KMS-11 (cell line): Measurements from ENCODE around the gene TET3.

Experiments
- H2AFZ ChIP-seq: fragments of 200-600 bp; sonication (generic); 2 replicates; pipeline ENCODE4 v1.6.1; 2016; ENCODE audit warnings: antibody characterized with exemption, mixed run types, low read depth
- H3K27ac ChIP-seq: fragments of 200-600 bp; sonication (generic); 2 replicates; pipeline ENCODE4 v1.6.1; 2016; ENCODE audit warnings: mild to moderate bottlenecking, mixed run types
- H3K27me3 ChIP-seq: fragments of 200-600 bp; sonication (generic); 2 replicates; pipeline ENCODE4 v1.6.1; 2017; ENCODE audit warnings: mild to moderate bottlenecking, low read depth, mixed run types, moderate library complexity; ENCODE audit not compliant: insufficient read depth
- H3K36me3 ChIP-seq: fragments of 200-600 bp; sonication (generic); 2 replicates; pipeline ENCODE4 v1.6.1; 2017; ENCODE audit warnings: mild to moderate bottlenecking, mixed run types; ENCODE audit not compliant: insufficient read depth
- H3K4me1 ChIP-seq: fragments of 200-600 bp; sonication (generic); 2 replicates; pipeline ENCODE4 v1.6.1; 2016; ENCODE audit warnings: mild to moderate bottlenecking, low read depth, mixed run types; ENCODE audit not compliant: poor library complexity, severe bottlenecking
- H3K4me2 ChIP-seq: fragments of 200-600 bp; sonication (generic); 2 replicates; pipeline ENCODE4 v1.7.0; 2016; ENCODE audit warnings: mild to moderate bottlenecking, mixed run types
- H3K4me3 ChIP-seq: fragments of 200-600 bp; sonication (generic); IDR thresholded peaks from 2 replicates; pipeline ENCODE4 v1.6.1; 2017; ENCODE audit warnings: low read depth, low read length, mixed read lengths; ENCODE audit not compliant: insufficient read depth
- H3K79me2 ChIP-seq: fragments of 200-600 bp; sonication (generic); 2 replicates; pipeline ENCODE4 v1.6.1; 2016; ENCODE audit warnings: low read depth, mixed run types; ENCODE audit not compliant: insufficient read depth
- H3K9ac ChIP-seq: fragments of 200-600 bp; sonication (generic); 2 replicates; pipeline ENCODE4 v1.6.1; 2016; ENCODE audit warnings: mild to moderate bottlenecking, mixed run types
- H4K20me1 ChIP-seq: fragments of 200-600 bp; sonication (generic); 2 replicates; pipeline ENCODE4 v1.6.1; 2016; ENCODE audit warnings: mild to moderate bottlenecking, mixed run types; ENCODE audit not compliant: insufficient read depth
- TF ChIP-seq, protein P1 (sequence below): fragments of 200-600 bp; sonication (generic); conservative IDR thresholded peaks from 2 replicates; pipeline ENCODE4 v1.6.1; 2017; ENCODE audit warnings: low read depth, mild to moderate bottlenecking, antibody characterized with exemption, low read length, moderate library complexity, mixed read lengths

The TET3 gene

DNA sequence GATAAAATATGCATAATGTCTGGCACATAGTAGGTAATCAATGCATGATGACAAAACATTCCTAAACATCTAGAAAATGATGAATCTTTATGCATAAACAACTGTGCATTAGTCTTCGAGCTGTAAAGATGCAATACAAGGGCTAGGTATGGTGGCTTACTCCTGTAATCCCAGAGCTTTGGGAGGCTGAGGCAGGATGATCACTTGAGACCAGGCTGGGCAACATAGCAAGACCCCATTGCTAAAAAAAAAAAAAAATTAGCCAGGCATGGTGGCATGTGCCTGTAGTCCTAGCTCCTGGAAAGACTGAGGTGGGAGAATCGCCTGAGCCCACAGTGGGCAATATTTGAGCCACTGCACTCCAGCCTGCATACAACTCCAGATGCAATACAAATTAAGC, 5.3 kb downstream of the TET3 start:
- H3K36me3 ChIP-seq, result no peaks in the 10 kb centered on the region
- no peak overlapping the region for H3K9ac ChIP-seq
- H3K4me2 ChIP-seq, result no peak overlapping the region
- H3K4me1 ChIP-seq, result peaks cover 28% of the 10 kb centered on the region
- H3K79me2 ChIP-seq, result peaks cover 81% of the 10 kb centered on the region
- no peak overlapping the region for H3K4me3 ChIP-seq
- TF ChIP-seq, protein P1, sequence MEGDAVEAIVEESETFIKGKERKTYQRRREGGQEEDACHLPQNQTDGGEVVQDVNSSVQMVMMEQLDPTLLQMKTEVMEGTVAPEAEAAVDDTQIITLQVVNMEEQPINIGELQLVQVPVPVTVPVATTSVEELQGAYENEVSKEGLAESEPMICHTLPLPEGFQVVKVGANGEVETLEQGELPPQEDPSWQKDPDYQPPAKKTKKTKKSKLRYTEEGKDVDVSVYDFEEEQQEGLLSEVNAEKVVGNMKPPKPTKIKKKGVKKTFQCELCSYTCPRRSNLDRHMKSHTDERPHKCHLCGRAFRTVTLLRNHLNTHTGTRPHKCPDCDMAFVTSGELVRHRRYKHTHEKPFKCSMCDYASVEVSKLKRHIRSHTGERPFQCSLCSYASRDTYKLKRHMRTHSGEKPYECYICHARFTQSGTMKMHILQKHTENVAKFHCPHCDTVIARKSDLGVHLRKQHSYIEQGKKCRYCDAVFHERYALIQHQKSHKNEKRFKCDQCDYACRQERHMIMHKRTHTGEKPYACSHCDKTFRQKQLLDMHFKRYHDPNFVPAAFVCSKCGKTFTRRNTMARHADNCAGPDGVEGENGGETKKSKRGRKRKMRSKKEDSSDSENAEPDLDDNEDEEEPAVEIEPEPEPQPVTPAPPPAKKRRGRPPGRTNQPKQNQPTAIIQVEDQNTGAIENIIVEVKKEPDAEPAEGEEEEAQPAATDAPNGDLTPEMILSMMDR, result no peak
- H2AFZ ChIP-seq, result no peak overlapping the region
- H4K20me1 ChIP-seq, result no peaks in the 10 kb centered on the region; the same call in 1 of the 2 replicates
- no peak overlapping the region for H3K27ac ChIP-seq
- no peaks in the 10 kb centered on the region for H3K27me3 ChIP-seq

DNA sequence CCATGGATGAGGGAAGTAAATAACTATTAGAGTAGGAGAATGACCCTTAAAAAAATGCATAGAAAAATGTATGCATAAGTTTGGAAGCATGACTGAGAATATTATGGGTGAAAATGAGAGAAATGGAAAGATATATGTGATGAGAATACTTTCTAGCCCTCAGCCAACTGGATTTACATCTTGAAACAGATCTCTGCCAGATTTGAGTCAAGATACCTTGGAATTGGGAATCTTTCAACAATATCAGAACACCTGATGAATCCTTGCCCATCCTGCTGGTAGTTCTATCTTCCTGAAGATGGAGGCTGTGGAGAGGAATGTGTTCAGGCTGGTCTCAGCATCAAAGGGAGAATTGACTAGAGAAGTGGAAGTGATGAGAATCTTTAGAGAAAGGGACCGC, 5.8 kb downstream of the TET3 start:
- peaks cover 85% of the 10 kb centered on the region for H3K79me2 ChIP-seq
- no peak overlapping the region for H2AFZ ChIP-seq
- no peaks in the 10 kb centered on the region for H3K36me3 ChIP-seq
- no peaks in the 10 kb centered on the region for H3K27me3 ChIP-seq
- no peaks in the 10 kb centered on the region; the same call in 1 of the 2 replicates for H4K20me1 ChIP-seq
- H3K4me1 ChIP-seq, result peaks cover 28% of the 10 kb centered on the region
- H3K9ac ChIP-seq, result no peak overlapping the region
- TF ChIP-seq, protein P1, result no peak
- H3K27ac ChIP-seq, result no peak overlapping the region
- H3K4me2 ChIP-seq, result no peak overlapping the region
- no peak overlapping the region for H3K4me3 ChIP-seq

DNA sequence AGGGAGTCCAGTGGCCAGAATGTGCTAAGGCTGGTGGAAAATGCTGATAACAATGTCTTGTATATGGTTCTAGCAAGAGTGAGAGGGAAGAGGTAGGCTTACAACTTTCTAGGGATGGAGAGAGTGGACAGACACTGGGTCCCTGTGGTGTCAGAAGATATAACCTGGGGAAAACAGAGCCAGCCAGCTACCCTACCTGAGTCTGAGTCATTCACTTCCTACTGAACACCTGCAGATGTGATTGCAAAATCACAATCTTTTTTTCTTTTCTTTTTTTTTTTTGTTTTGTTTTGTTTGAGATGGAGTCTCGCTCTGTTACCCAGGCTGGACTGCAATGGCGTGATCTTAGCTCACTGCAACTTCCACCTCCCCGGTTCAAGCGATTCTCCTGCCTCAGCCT, 7.3 kb downstream of the TET3 start:
- Histone ChIP-seq H3K36me3 (no peaks in the 10 kb centered on the region), H3K4me1 (peaks cover 14% of the 10 kb centered on the region), H4K20me1 (no peaks in the 10 kb centered on the region; the same call in 1 of the 2 replicates), H3K4me3 (no peak overlapping the region), H3K4me2 (no peak overlapping the region), H3K9ac (no peak overlapping the region), H3K27me3 (no peaks in the 10 kb centered on the region), H2AFZ (no peak overlapping the region), H3K79me2 (peaks cover 85% of the 10 kb centered on the region), H3K27ac (no peak overlapping the region)
- TF ChIP-seq, protein P1, result no peak

DNA sequence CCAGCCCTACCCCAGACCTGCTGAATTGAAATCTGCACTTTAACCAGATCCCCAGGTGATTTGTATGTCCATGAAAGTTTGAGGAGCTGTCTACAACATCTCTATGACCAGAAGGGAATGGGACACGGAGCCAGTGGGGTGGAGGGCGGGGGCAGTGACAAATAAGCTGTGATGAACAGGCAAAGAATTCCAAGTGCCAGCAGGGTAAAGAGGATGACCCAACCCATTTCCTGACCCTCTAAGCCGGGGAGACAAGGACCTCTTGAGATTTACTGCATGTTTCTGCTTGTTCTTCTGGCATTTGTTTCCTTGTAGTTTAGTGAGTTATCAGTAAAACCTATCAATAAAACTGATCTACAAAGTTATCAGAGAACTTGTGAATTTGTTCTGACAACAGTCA, 8.7 kb downstream of the TET3 start:
- Histone ChIP-seq H3K9ac (no peak overlapping the region), H3K36me3 (no peaks in the 10 kb centered on the region), H3K4me1 (peaks cover under 1% of the 10 kb centered on the region), H3K4me2 (no peak overlapping the region), H3K4me3 (no peak overlapping the region), H3K79me2 (peaks cover 85% of the 10 kb centered on the region), H2AFZ (no peak overlapping the region), H4K20me1 (peaks cover 4% of the 10 kb centered on the region; the same call in 1 of the 2 replicates), H3K27ac (no peak overlapping the region), H3K27me3 (no peaks in the 10 kb centered on the region)
- TF ChIP-seq, protein P1, result no peak

DNA sequence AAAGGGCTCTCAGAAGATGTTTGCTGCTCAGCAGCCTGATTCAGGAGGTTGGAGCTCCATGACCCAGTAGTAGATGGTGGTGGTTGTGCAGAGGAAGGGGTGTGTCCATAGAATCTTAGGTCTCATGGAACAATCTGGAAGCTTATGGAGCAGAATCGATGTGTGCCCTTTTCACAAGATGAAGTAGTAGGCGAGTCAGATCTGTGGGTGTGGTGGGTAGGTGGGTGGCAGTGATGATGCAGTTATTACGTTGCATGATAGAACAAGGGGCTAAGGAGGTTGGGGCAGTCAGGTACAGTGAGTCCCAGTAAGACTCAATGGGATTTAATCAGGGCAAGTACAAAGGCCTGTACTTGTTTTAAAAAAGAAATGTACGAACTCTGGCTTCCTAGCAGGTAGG, 9.1 kb downstream of the TET3 start:
- Histone ChIP-seq H2AFZ (no peak overlapping the region), H3K4me1 (no peaks in the 10 kb centered on the region), H3K79me2 (peaks cover 85% of the 10 kb centered on the region), H3K27ac (no peak overlapping the region), H4K20me1 (peaks cover 8% of the 10 kb centered on the region; the same call in 1 of the 2 replicates), H3K36me3 (no peaks in the 10 kb centered on the region), H3K27me3 (no peaks in the 10 kb centered on the region), H3K4me2 (no peak overlapping the region), H3K9ac (no peak overlapping the region), H3K4me3 (no peak overlapping the region)
- TF ChIP-seq, protein P1, result no peak
